Hepatocyte (in vitro differentiated cells): Measurements from ENCODE around the gene GNB1L. TPM values are rescaled to one million over a fixed set of nuclear protein-coding genes. Genes with fewer than 3 reads are reported as not detected.

ENCODE experiments used
- DNase-seq: peaks from one replicate; pipeline ENCODE4 v3.0.0-alpha.2; 2016; ENCODE audit warnings: low spot score
- H2AFZ ChIP-seq: fragments of 200-600 bp; sonication (generic); 2 replicates; pipeline ENCODE4 v1.6.0; 2016; ENCODE audit warnings: antibody characterized with exemption, mild to moderate bottlenecking
- H3K27ac ChIP-seq: fragments of 200-600 bp; sonication (generic); 2 replicates; pipeline ENCODE4 v1.5.1; 2016; ENCODE audit warnings: mild to moderate bottlenecking
- H3K27me3 ChIP-seq: fragments of 200-600 bp; sonication (generic); 2 replicates; pipeline ENCODE4 v1.6.1; 2016
- H3K36me3 ChIP-seq: fragments of 200-600 bp; sonication (generic); replicated peaks from 2 replicates; pipeline ENCODE4 v1.5.1; 2016; ENCODE audit warnings: low read depth; ENCODE audit not compliant: insufficient read depth
- H3K4me1 ChIP-seq: fragments of 200-600 bp; sonication (generic); 2 replicates; pipeline ENCODE4 v1.5.1; 2016; ENCODE audit warnings: mild to moderate bottlenecking, moderate library complexity; ENCODE audit not compliant: insufficient read depth
- H3K4me2 ChIP-seq: fragments of 200-600 bp; sonication (generic); 2 replicates; pipeline ENCODE4 v1.6.0; 2016
- H3K4me3 ChIP-seq: fragments of 200-600 bp; sonication (generic); 2 replicates; pipeline ENCODE4 v1.5.1; 2016; ENCODE audit warnings: mild to moderate bottlenecking
- H3K79me2 ChIP-seq: fragments of 200-600 bp; sonication (generic); 2 replicates; pipeline ENCODE4 v1.6.0; 2017; ENCODE audit warnings: mild to moderate bottlenecking
- H3K9me2 ChIP-seq: fragments of 200-600 bp; sonication (generic); replicated peaks from 2 replicates; pipeline ENCODE4 v1.6.0; 2017; ENCODE audit warnings: mild to moderate bottlenecking; ENCODE audit not compliant: insufficient read depth
- H3K9me3 ChIP-seq: fragments of 200-600 bp; sonication (generic); 2 replicates; pipeline ENCODE4 v1.5.1; 2016; ENCODE audit warnings: low read depth, mild to moderate bottlenecking
- H4K20me1 ChIP-seq: fragments of 200-600 bp; sonication (generic); 2 replicates; pipeline ENCODE4 v1.6.0; 2016; ENCODE audit warnings: mild to moderate bottlenecking; ENCODE audit not compliant: insufficient read depth, poor library complexity, severe bottlenecking
- EZH2 ChIP-seq: fragments of 200-600 bp; sonication (generic); IDR thresholded peaks from 2 replicates; pipeline ENCODE4 v1.6.1; 2016; ENCODE audit warnings: antibody characterized with exemption, mild to moderate bottlenecking, borderline replicate concordance
- EZH2phosphoT487 ChIP-seq: fragments of 200-600 bp; sonication (generic); IDR thresholded peaks from one replicate; pipeline ENCODE4 v1.6.1; 2018; ENCODE audit warnings: antibody characterized with exemption, mild to moderate bottlenecking, low read depth, moderate library complexity; ENCODE audit not compliant: unreplicated experiment, severe bottlenecking
- WGBS: methylation state at CpG from one replicate; pipeline ENCODE4 v1.1.6; 2016; ENCODE audit warnings: low lambda C conversion rate; ENCODE audit errors: missing lambda C conversion rate; 5-methylcytosine and 5-hydroxymethylcytosine counted together
- polyA plus RNA-seq: library from polyadenylated mRNA; unstranded; fragments of >200 nt; fragmentation: Nextera tagmentation; extraction: Ambion mirVana; gene quantifications from 2 replicates; pipeline ENCODE4 v1.2.1, GENCODE V29; 2016
- total RNA-seq: library from RNA; depleted of rRNA; stranded (reverse); fragments of >200 nt; gene quantifications from 2 replicates; pipeline ENCODE4 v1.2.3, GENCODE V29; 2014
- TF ChIP-seq, protein P1 (sequence below): fragments of 200-600 bp; sonication (generic); IDR thresholded peaks from 2 replicates; pipeline ENCODE4 v1.5.1; 2016; ENCODE audit warnings: antibody characterized with exemption, mild to moderate bottlenecking; ENCODE audit not compliant: poor library complexity

Gene GNB1L
- total and polyA plus RNA-seq, 2 experiments from 2014 or later: 4.1 to 8.5 TPM

GRCh38 chr22:19842393-19843106 lies 12.1 kb downstream of the GNB1L start:
- WGBS: 81% methylated on average over 12 of the region's 12 CpGs
- Histone ChIP-seq H3K4me1 (no peaks in the 10 kb centered on the region), H3K4me3 (no peak overlapping the region), H3K36me3 (no peaks in the 10 kb centered on the region), H3K79me2 (peaks cover 10% of the 10 kb centered on the region), H3K9me3 (no peaks in the 10 kb centered on the region), H3K27me3 (no peaks in the 10 kb centered on the region), H2AFZ (no peak overlapping the region), H4K20me1 (no peaks in the 10 kb centered on the region), H3K27ac (no peak overlapping the region), H3K9me2 (no peaks in the 10 kb centered on the region), H3K4me2 (no peak overlapping the region)
- TF ChIP-seq, protein P1, sequence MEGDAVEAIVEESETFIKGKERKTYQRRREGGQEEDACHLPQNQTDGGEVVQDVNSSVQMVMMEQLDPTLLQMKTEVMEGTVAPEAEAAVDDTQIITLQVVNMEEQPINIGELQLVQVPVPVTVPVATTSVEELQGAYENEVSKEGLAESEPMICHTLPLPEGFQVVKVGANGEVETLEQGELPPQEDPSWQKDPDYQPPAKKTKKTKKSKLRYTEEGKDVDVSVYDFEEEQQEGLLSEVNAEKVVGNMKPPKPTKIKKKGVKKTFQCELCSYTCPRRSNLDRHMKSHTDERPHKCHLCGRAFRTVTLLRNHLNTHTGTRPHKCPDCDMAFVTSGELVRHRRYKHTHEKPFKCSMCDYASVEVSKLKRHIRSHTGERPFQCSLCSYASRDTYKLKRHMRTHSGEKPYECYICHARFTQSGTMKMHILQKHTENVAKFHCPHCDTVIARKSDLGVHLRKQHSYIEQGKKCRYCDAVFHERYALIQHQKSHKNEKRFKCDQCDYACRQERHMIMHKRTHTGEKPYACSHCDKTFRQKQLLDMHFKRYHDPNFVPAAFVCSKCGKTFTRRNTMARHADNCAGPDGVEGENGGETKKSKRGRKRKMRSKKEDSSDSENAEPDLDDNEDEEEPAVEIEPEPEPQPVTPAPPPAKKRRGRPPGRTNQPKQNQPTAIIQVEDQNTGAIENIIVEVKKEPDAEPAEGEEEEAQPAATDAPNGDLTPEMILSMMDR: no peak
- TF ChIP-seq EZH2phosphoT487: no peak
- TF ChIP-seq EZH2: no peak
- DNase-seq: no peak

DNA sequence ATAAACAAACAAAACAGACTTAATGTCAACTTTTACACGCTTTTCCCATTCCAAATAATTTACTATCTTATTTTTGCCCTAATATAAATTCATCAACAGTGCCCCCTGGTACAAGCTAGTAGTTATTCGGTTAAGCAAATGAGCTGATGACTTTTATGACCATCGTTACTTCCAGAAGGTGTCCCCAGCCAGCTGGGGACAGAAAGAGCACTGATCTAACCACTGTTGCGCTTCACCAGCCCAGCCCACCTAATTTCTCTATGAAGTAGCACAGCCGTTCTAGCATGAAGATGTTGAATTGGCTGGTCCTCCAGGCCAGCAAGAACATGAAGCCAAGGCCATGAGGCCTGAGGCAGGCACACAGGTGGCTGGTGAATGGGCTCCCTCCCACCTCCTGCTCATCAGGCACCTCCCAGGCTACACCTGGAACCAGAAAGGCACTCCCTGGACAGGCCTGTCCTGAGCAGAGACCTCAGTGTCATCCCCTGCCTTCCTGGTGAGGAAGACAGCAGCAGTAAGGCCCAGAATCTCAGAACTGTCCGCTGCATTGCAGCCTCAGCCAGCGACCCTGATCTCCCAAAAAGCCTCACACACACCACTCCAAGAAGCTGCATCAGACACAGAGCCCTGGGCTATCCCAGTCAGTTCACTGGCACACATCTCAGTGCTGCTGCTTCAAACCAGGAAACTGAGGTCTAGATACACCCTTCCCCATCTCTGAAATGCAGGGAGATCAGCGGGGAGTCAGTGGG lies 12.9 kb downstream of the GNB1L start:
- H3K4me3 ChIP-seq: no peak overlapping the region
- H3K9me2 ChIP-seq: no peaks in the 10 kb centered on the region
- H2AFZ ChIP-seq: no peak overlapping the region
- H3K4me1 ChIP-seq: no peaks in the 10 kb centered on the region
- no peaks in the 10 kb centered on the region for H3K27me3 ChIP-seq
- no peak for DNase-seq
- H4K20me1 ChIP-seq: no peaks in the 10 kb centered on the region
- no peak overlapping the region for H3K4me2 ChIP-seq
- peaks cover 6% of the 10 kb centered on the region for H3K79me2 ChIP-seq
- WGBS: 94% methylated on average over 8 of the region's 8 CpGs
- TF ChIP-seq EZH2 (no peak), EZH2phosphoT487 (no peak)
- TF ChIP-seq, protein P1: no peak
- no peak overlapping the region for H3K27ac ChIP-seq
- H3K36me3 ChIP-seq: no peaks in the 10 kb centered on the region
- H3K9me3 ChIP-seq: no peaks in the 10 kb centered on the region

DNA sequence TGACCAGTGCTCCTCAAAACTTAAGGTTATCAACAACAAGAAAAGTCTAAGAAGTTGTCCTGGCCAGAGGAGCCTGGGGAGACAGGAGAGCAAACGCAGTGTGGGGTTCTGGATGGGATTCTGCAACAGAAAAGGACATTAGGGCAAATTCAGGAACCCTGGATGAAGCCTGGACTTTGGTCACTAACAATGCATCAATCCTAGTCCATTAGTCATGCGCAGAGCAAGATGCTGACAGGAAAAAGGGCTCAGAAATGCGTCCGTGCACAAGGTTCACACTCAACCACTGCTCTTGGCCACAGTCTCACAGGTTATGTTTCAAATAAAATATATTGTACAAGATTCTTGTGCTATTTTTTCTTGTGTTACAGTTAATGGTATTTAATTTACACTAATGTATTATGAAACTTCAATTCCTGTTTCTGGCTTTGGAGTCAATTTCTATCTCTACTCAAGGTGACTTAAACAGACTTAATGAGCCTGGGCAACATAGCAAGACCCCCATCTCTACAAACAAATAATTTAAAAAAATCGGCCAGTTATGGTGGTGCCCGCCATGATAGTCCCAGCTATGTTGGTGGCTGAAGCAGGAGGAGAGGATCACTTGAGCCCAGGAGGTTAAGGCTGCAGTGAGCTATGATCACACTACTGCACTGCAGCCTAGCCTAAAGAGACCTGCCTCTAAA lies 13.6 kb downstream of the GNB1L start:
- peak; percentile 55 for DNase-seq
- no peak overlapping the region for H3K4me2 ChIP-seq
- no peak overlapping the region for H2AFZ ChIP-seq
- H3K36me3 ChIP-seq: no peaks in the 10 kb centered on the region
- peak overlapping the region; percentile 43 for H3K27ac ChIP-seq
- peaks cover 6% of the 10 kb centered on the region for H3K79me2 ChIP-seq
- H3K9me3 ChIP-seq: no peaks in the 10 kb centered on the region
- WGBS: 87% methylated on average over 6 of the region's 6 CpGs
- no peak overlapping the region for H3K4me3 ChIP-seq
- no peaks in the 10 kb centered on the region for H3K27me3 ChIP-seq
- H4K20me1 ChIP-seq: no peaks in the 10 kb centered on the region
- no peak for TF ChIP-seq EZH2phosphoT487
- TF ChIP-seq, protein P1: no peak
- TF ChIP-seq EZH2: no peak
- no peaks in the 10 kb centered on the region for H3K4me1 ChIP-seq
- no peaks in the 10 kb centered on the region for H3K9me2 ChIP-seq
